ENCODE results near the gene NRXN3.

The NRXN3 gene

GRCh38 chr14:79293482-79294177, 1123.5 kb downstream of the NRXN3 start:
- H3K36me3 ChIP-seq (replicated peaks): no peaks in the 10 kb centered on the region
- H3K27me3 ChIP-seq (ENCODE audit: low read depth): no peaks in the 10 kb centered on the region
- H3K4me1 ChIP-seq: no peaks in the 10 kb centered on the region
- in situ Hi-C loops (cut with MboI; ENCODE audit: low sequenced_read_pairs): no loop called here
- H3K4me3 ChIP-seq: no peak overlapping the region
- DNase-seq (ENCODE audit: low spot score in 2 of 2): no peak
- H3K9me3 ChIP-seq: no peaks in the 10 kb centered on the region

GRCh38 chr14:79294499-79294898, 1124.3 kb downstream of the NRXN3 start:
- DNase-seq (ENCODE audit: low spot score in 2 of 2): no peak
- Histone ChIP-seq H3K9me3 (no peaks in the 10 kb centered on the region), H3K4me3 (no peak overlapping the region), H3K36me3 (replicated peaks) (no peaks in the 10 kb centered on the region), H3K27me3 (ENCODE audit: low read depth) (no peaks in the 10 kb centered on the region), H3K4me1 (no peaks in the 10 kb centered on the region)
- in situ Hi-C loops (cut with MboI; ENCODE audit: low sequenced_read_pairs): no loop called here

- H3K4me1 ChIP-seq: no peaks in the 10 kb centered on the region
- H3K4me3 ChIP-seq: no peak overlapping the region
- DNase-seq (ENCODE audit: low spot score in 2 of 2): no peak
- no peaks in the 10 kb centered on the region for H3K9me3 ChIP-seq
- H3K27me3 ChIP-seq (ENCODE audit: low read depth): no peaks in the 10 kb centered on the region
- in situ Hi-C loops (cut with MboI; ENCODE audit: low sequenced_read_pairs): no loop called here
- H3K36me3 ChIP-seq (replicated peaks): no peaks in the 10 kb centered on the region
These were observed 1125.2 kb downstream of the NRXN3 start for GRCh38 chr14:79295385-79295784.

DNA sequence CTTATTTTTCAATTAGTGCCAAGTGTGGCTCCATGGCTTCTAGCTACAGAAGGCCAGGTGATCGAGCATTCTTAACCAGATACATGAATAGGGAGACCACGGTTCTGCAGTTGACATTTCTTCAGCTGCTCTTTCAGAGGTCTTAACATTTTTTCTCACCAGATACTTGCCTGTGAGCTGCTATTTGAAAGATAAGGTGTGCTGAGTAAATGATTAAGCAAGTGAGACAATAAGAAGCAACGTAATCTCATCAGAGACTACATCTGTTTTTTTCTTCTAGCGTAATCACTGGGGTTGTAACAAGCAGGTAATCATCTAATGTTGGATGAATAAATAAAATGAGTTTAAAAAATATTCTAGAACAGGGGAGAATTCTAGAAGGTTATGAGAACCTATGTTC, 1128.2 kb downstream of the NRXN3 start:
- Histone ChIP-seq H3K9me3 (no peaks in the 10 kb centered on the region), H3K36me3 (replicated peaks) (no peaks in the 10 kb centered on the region), H3K27me3 (ENCODE audit: low read depth) (no peaks in the 10 kb centered on the region), H3K4me3 (no peak overlapping the region), H3K4me1 (no peaks in the 10 kb centered on the region)
- in situ Hi-C loops (cut with MboI; ENCODE audit: low sequenced_read_pairs): no loop called here
- DNase-seq (ENCODE audit: low spot score in 2 of 2): no peak

- in situ Hi-C loops (cut with MboI; ENCODE audit: low sequenced_read_pairs): no loop called here
These were observed 1129.0 kb downstream of the NRXN3 start for GRCh38 chr14:79299162-79299561.

GRCh38 chr14:79304279-79304678, 1134.1 kb downstream of the NRXN3 start:
- DNase-seq (ENCODE audit: low spot score in 2 of 2): no peak
- Histone ChIP-seq H3K36me3 (replicated peaks) (no peaks in the 10 kb centered on the region), H3K27me3 (ENCODE audit: low read depth) (no peaks in the 10 kb centered on the region), H3K4me3 (no peak overlapping the region), H3K9me3 (no peaks in the 10 kb centered on the region), H3K4me1 (no peaks in the 10 kb centered on the region)
- in situ Hi-C loops (cut with MboI; ENCODE audit: low sequenced_read_pairs): no loop called here

More at GRCh38 chr14:79299162-79299561, 1129.0 kb downstream of the NRXN3 start:
- Histone ChIP-seq H3K9me3 (no peaks in the 10 kb centered on the region), H3K27me3 (ENCODE audit: low read depth) (no peaks in the 10 kb centered on the region), H3K4me1 (no peaks in the 10 kb centered on the region), H3K4me3 (no peak overlapping the region), H3K36me3 (replicated peaks) (no peaks in the 10 kb centered on the region)
- no peak for DNase-seq (ENCODE audit: low spot score in 2 of 2)

GRCh38 chr14:79306546-79306945, 1136.4 kb downstream of the NRXN3 start:
- DNase-seq (ENCODE audit: low spot score in 2 of 2): no peak
- in situ Hi-C loops (cut with MboI; ENCODE audit: low sequenced_read_pairs): no loop called here

DNA sequence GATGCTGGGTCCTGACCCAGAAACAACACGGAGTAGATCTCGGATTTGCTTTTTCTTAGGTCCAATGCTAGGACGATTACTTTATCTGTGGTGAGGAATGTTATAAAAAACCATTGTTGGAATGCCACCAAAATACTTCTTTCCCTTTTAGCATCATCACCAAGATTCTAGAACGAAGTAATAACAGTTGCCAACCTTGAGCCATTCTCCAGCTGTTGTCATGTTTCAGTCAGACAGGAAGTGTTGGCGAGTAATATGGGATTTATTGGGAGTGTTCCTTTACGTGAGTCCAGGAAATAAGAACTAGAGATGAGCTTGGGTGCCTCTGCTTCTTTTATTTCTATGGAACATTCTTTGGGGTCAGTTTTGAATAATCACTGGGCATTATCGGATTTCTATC, 1148.2 kb downstream of the NRXN3 start:
- H3K36me3 ChIP-seq (replicated peaks): no peaks in the 10 kb centered on the region
- no peak overlapping the region for H3K4me3 ChIP-seq
- H3K27me3 ChIP-seq (ENCODE audit: low read depth): no peaks in the 10 kb centered on the region
- no peaks in the 10 kb centered on the region for H3K9me3 ChIP-seq
- in situ Hi-C loops (cut with MboI; ENCODE audit: low sequenced_read_pairs): no loop called here
- no peak for DNase-seq (ENCODE audit: low spot score in 2 of 2)
- H3K4me1 ChIP-seq: no peaks in the 10 kb centered on the region

More at GRCh38 chr14:79306546-79306945, 1136.4 kb downstream of the NRXN3 start:
- no peaks in the 10 kb centered on the region for H3K36me3 ChIP-seq (replicated peaks)
- H3K27me3 ChIP-seq (ENCODE audit: low read depth): no peaks in the 10 kb centered on the region
- no peak overlapping the region for H3K4me3 ChIP-seq
- H3K9me3 ChIP-seq: no peaks in the 10 kb centered on the region
- no peaks in the 10 kb centered on the region for H3K4me1 ChIP-seq

- no peak for DNase-seq (ENCODE audit: low spot score in 2 of 2)
- H3K36me3 ChIP-seq (replicated peaks): no peaks in the 10 kb centered on the region
- H3K4me1 ChIP-seq: no peaks in the 10 kb centered on the region
- no peak overlapping the region for H3K4me3 ChIP-seq
- H3K9me3 ChIP-seq: no peaks in the 10 kb centered on the region
- no peaks in the 10 kb centered on the region for H3K27me3 ChIP-seq (ENCODE audit: low read depth)
- in situ Hi-C loops (cut with MboI; ENCODE audit: low sequenced_read_pairs): no loop called here
These were observed 1150.4 kb downstream of the NRXN3 start for GRCh38 chr14:79320561-79320960.

DNA sequence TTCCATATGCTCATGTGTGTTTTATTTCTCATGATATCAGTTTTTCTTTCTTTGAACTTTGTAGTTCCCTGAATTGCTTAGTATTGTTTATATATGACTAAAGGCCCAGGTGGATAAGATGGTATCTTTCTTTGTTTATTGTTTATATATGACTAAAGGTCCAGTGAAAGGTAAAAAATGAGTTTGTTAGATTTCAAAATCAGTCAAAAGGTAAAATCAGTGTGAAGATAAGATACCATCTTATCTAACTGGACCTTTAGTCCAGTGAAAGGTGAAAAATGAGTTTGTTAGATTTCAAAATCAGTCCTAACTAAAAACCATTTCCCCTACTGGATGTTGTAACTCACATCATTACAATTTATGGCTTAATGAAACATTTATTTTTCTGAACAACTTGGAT, 1150.9 kb downstream of the NRXN3 start:
- H3K27me3 ChIP-seq (ENCODE audit: low read depth): no peaks in the 10 kb centered on the region
- H3K4me1 ChIP-seq: no peaks in the 10 kb centered on the region
- no peak overlapping the region for H3K4me3 ChIP-seq
- DNase-seq (ENCODE audit: low spot score in 2 of 2): no peak
- H3K36me3 ChIP-seq (replicated peaks): no peaks in the 10 kb centered on the region
- in situ Hi-C loops (cut with MboI; ENCODE audit: low sequenced_read_pairs): no loop called here
- H3K9me3 ChIP-seq: no peaks in the 10 kb centered on the region

DNA sequence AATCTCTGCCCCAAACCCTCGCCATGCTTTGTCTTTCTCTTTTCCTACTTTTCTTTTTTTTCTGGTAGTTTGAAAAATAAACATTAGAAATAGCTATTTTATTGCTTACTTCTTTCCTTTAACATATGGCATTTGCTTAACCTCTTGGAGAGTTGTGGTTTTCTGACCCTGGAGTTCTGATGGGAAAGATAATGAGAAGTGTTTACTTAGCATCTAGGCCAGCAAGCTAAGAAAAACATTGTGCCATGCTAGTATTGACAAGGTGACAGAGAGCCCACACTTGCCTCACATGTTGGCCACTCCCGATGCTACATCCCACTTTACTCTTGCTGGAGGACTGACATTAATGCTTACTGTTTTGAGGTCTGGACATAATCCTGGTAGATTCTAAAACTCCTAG, 1154.9 kb downstream of the NRXN3 start:
- Histone ChIP-seq H3K36me3 (replicated peaks) (no peaks in the 10 kb centered on the region), H3K27me3 (ENCODE audit: low read depth) (no peaks in the 10 kb centered on the region), H3K9me3 (no peaks in the 10 kb centered on the region), H3K4me1 (no peaks in the 10 kb centered on the region), H3K4me3 (no peak overlapping the region)
- no peak for DNase-seq (ENCODE audit: low spot score in 2 of 2)
- in situ Hi-C loops (cut with MboI; ENCODE audit: low sequenced_read_pairs): no loop called here

- H3K36me3 ChIP-seq (replicated peaks): no peaks in the 10 kb centered on the region
These were observed 1155.4 kb downstream of the NRXN3 start for GRCh38 chr14:79325557-79325956.

GRCh38 chr14:79328863-79329262, 1158.7 kb downstream of the NRXN3 start:
- no peaks in the 10 kb centered on the region for H3K9me3 ChIP-seq
- H3K36me3 ChIP-seq (replicated peaks): no peaks in the 10 kb centered on the region
- H3K4me1 ChIP-seq: no peaks in the 10 kb centered on the region
- no peak for DNase-seq (ENCODE audit: low spot score in 2 of 2)
- H3K4me3 ChIP-seq: no peak overlapping the region
- no peaks in the 10 kb centered on the region for H3K27me3 ChIP-seq (ENCODE audit: low read depth)
- in situ Hi-C loops (cut with MboI; ENCODE audit: low sequenced_read_pairs): no loop called here

More at GRCh38 chr14:79325557-79325956, 1155.4 kb downstream of the NRXN3 start:
- no peak for DNase-seq (ENCODE audit: low spot score in 2 of 2)
- H3K27me3 ChIP-seq (ENCODE audit: low read depth): no peaks in the 10 kb centered on the region
- H3K4me1 ChIP-seq: no peaks in the 10 kb centered on the region
- H3K9me3 ChIP-seq: no peaks in the 10 kb centered on the region
- no peak overlapping the region for H3K4me3 ChIP-seq
- in situ Hi-C loops (cut with MboI; ENCODE audit: low sequenced_read_pairs): no loop called here

DNA sequence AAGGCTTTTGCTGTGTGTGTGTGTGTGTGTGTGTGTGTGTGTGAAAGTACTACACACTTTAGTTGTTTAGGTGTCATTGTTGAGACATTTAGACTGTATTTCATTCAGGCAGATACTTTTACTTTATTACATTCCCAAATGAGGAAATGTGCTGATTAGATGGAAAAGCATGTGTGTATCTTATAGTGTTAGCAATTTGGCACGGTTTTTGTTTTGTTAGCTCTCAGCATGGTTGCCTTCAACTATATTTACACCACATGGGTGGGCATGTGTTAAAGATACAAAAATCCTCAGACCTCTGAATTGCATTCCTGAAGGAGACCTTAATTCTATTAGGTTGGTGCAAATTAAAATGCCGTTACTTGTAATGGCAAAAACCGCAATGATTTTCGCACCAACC, 1161.7 kb downstream of the NRXN3 start:
- in situ Hi-C loops (cut with MboI; ENCODE audit: low sequenced_read_pairs): no loop called here
- Histone ChIP-seq H3K9me3 (no peaks in the 10 kb centered on the region), H3K4me1 (no peaks in the 10 kb centered on the region), H3K4me3 (no peak overlapping the region), H3K27me3 (ENCODE audit: low read depth) (no peaks in the 10 kb centered on the region), H3K36me3 (replicated peaks) (no peaks in the 10 kb centered on the region)
- no peak for DNase-seq (ENCODE audit: low spot score in 2 of 2)
